Spleen (tissue), 11 donors: ENCODE data around the gene P4HB. TPM values are rescaled to one million over a fixed set of nuclear protein-coding genes. Genes with fewer than 3 reads are reported as not detected.

Experiments used
- DNase-seq: peaks from one replicate; pipeline ENCODE4 v3.0.0-alpha.2; 2020
- H3K27ac ChIP-seq, 8 donors: fragments of 200-600 bp; sonication (generic) in 7 of 8; 1 replicate in 4 of 8; 2 replicates in 4 of 8; pipeline versions ENCODE4 v1.5.0 to v1.8.0; 2016 to 2021; ENCODE audit warnings: inconsistent platforms in 4 of 8, mild to moderate bottlenecking in 4 of 8, moderate library complexity in 1 of 8
- H3K27me3 ChIP-seq, 7 donors: fragments of 200-600 bp; sonication (generic) in 6 of 7; replicated peaks in 1 of 7; 1 replicate in 4 of 7; 2 replicates in 3 of 7; pipeline versions ENCODE4 v1.5.0 to v1.8.0; 2016 to 2021; ENCODE audit warnings: inconsistent platforms in 3 of 7, mild to moderate bottlenecking in 1 of 7
- H3K36me3 ChIP-seq, 6 donors: fragments of 200-600 bp; sonication (generic) in 5 of 6; 1 replicate in 4 of 6; 2 replicates in 2 of 6; pipeline versions ENCODE4 v1.5.0 to v1.8.0; 2016 to 2021; ENCODE audit warnings: inconsistent platforms in 2 of 6
- H3K4me1 ChIP-seq, 6 donors: fragments of 200-600 bp; sonication (generic) in 5 of 6; 1 replicate in 3 of 6; 2 replicates in 3 of 6; pipeline versions ENCODE4 v1.5.0 to v1.8.0; 2016 to 2021; ENCODE audit warnings: inconsistent platforms in 3 of 6
- H3K4me3 ChIP-seq, 8 donors: fragments of 200-600 bp; sonication (generic) in 7 of 8; 1 replicate in 4 of 8; 2 replicates in 4 of 8; pipeline versions ENCODE4 v1.5.0 to v1.8.0; 2016 to 2021; ENCODE audit warnings: inconsistent platforms in 4 of 8, mild to moderate bottlenecking in 4 of 8, moderate library complexity in 2 of 8
- H3K9me3 ChIP-seq, 8 donors: fragments of 200-600 bp; sonication (generic) in 7 of 8; 1 replicate in 4 of 8; 2 replicates in 4 of 8; pipeline versions ENCODE4 v1.5.0 to v1.8.0; 2016 to 2021; ENCODE audit warnings: inconsistent platforms in 4 of 8
- POLR2A ChIP-seq, 3 donors: fragments of 450-650 bp; IDR thresholded peaks; one replicate each; pipeline ENCODE4 v1.5.1; 2017; ENCODE audit warnings: antibody characterized with exemption in 3 of 3, mild to moderate bottlenecking in 1 of 3
- POLR2AphosphoS5 ChIP-seq, 3 donors: sonication (generic); formaldehyde crosslinking; IDR thresholded peaks; one replicate each; pipeline ENCODE4 v1.5.1; 2017; ENCODE audit warnings: antibody characterized with exemption in 3 of 3
- WGBS, 5 donors: extraction: QIAGEN DNeasy Blood & Tissue Kit in 3 of 5; methylation state at CpG; one replicate each; pipeline versions ENCODE4 v1.1.5 to v1.1.7; 2013 to 2018; 5-methylcytosine and 5-hydroxymethylcytosine counted together
- intact Hi-C: fragments of 100-400 bp; cut with DNase I; formaldehyde crosslinking; loops from one replicate; pipeline ENCODE4 v1.15.0; 2023; ENCODE audit warnings: low total_unique reads
- polyA plus RNA-seq, 3 donors: library from polyadenylated mRNA; stranded (reverse); fragments of 200-250 nt; gene quantifications; one replicate each; pipeline ENCODE4 v1.2.1, GENCODE V29; 2013
- total RNA-seq, 7 donors: library from RNA; depleted of rRNA in 3 of 7; stranded (reverse); fragments of >200 nt in 3 of 7; fragmentation: NEBNext Ultra II Directional in 4 of 7; extraction: Animal tissue kit (Norgen Biotek cat#: 25700) in 4 of 7; gene quantifications; one replicate each; pipeline versions ENCODE4 v1.1.0 to v1.2.1, GENCODE V29; 2016 to 2021
- TF ChIP-seq, protein P1 (sequence below), 11 experiments: fragments of 200-600 bp in 7 of 11; fragments of 450-650 bp in 4 of 11; sonication (generic) in 4 of 11; IDR thresholded peaks in 8 of 11; conservative IDR thresholded peaks in 3 of 11; 1 replicate in 7 of 11; 2 replicates in 4 of 11; pipeline versions ENCODE4 v1.4.0 to v1.8.0; 2016 to 2021; ENCODE audit warnings: antibody characterized with exemption in 11 of 11, inconsistent platforms in 4 of 11, mild to moderate bottlenecking in 1 of 11
- donor health status: healthy with polysubstance abuse.
- donor health status: DM: no; HTN: no; CAD: no; lungs with moderate emphysema.
- donor health status: DM: no; HTN: no; CAD: no.
- donor health status: Bipolar disorder and iron deficiency.
- donor health status: healthy.
- donor health status: DM: no; HTN: no; CAD: no.
- donor health status: DM: yes; HTN: yes; CAD: no.

Gene P4HB
- total and polyA plus RNA-seq, 10 donors = 161 to 1,208 (median 646) TPM

GRCh38 chr17:81866440-81867169 is 6.3 kb upstream of the P4HB start:
- H3K4me1 ChIP-seq = peaks cover 39 to 91% (median 75%) of the 10 kb centered on the region in 6 donors
- no peak overlapping the region for H3K4me3 ChIP-seq
- peaks cover 0 to 63% (median 24%) of the 10 kb centered on the region in 6 donors for H3K36me3 ChIP-seq
- DNase-seq = no peak
- H3K9me3 ChIP-seq = no peaks in the 10 kb centered on the region
- intact Hi-C loops = no loop called here
- 62 to 76% (median 65%) methylated on average over 8 to 18 of the region's 18 CpGs for WGBS, 5 donors
- H3K27me3 ChIP-seq = no peaks in the 10 kb centered on the region
- H3K27ac ChIP-seq = peak overlapping the region; percentile 3 to 100 (median 73)
- TF ChIP-seq POLR2AphosphoS5 (IDR thresholded peaks at IDR 0.05) = peak in 2 of 3 donors; percentile 4 to 50
- TF ChIP-seq POLR2A (IDR thresholded peaks at IDR 0.05) = no peak
- TF ChIP-seq, protein P1, sequence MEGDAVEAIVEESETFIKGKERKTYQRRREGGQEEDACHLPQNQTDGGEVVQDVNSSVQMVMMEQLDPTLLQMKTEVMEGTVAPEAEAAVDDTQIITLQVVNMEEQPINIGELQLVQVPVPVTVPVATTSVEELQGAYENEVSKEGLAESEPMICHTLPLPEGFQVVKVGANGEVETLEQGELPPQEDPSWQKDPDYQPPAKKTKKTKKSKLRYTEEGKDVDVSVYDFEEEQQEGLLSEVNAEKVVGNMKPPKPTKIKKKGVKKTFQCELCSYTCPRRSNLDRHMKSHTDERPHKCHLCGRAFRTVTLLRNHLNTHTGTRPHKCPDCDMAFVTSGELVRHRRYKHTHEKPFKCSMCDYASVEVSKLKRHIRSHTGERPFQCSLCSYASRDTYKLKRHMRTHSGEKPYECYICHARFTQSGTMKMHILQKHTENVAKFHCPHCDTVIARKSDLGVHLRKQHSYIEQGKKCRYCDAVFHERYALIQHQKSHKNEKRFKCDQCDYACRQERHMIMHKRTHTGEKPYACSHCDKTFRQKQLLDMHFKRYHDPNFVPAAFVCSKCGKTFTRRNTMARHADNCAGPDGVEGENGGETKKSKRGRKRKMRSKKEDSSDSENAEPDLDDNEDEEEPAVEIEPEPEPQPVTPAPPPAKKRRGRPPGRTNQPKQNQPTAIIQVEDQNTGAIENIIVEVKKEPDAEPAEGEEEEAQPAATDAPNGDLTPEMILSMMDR (IDR thresholded peaks at IDR 0.05 in 8 of 11, conservative IDR thresholded peaks at IDR 0.05 in 3 of 11) = no peak

GRCh38 chr17:81865733-81866439 is 5.6 kb upstream of the P4HB start:
- Histone ChIP-seq H3K9me3 (no peaks in the 10 kb centered on the region), H3K36me3 (peaks cover 0 to 63% (median 24%) of the 10 kb centered on the region in 6 donors), H3K4me1 (peaks cover 42 to 95% (median 78%) of the 10 kb centered on the region in 6 donors), H3K4me3 (no peak overlapping the region), H3K27me3 (no peaks in the 10 kb centered on the region), H3K27ac (peak overlapping the region in 1 of 8 donors; percentile 98)
- no peak for DNase-seq
- peak; percentile 45 to 85 (median 57) for TF ChIP-seq POLR2AphosphoS5 (IDR thresholded peaks at IDR 0.05)
- TF ChIP-seq, protein P1 (IDR thresholded peaks at IDR 0.05 in 8 of 11, conservative IDR thresholded peaks at IDR 0.05 in 3 of 11) = no peak
- 66 to 86% (median 79%) methylated on average over 15 to 18 of the region's 18 CpGs for WGBS, 5 donors
- intact Hi-C loops = no loop called here

GRCh38 chr17:81865358-81865732 is 5.0 kb upstream of the P4HB start:
- TF ChIP-seq, protein P1 (IDR thresholded peaks at IDR 0.05 in 8 of 11, conservative IDR thresholded peaks at IDR 0.05 in 3 of 11) = no peak
- no peak for TF ChIP-seq POLR2AphosphoS5 (IDR thresholded peaks at IDR 0.05)
- no peak for TF ChIP-seq POLR2A (IDR thresholded peaks at IDR 0.05)
- no peak overlapping the region for H3K4me3 ChIP-seq
- H3K4me1 ChIP-seq = peaks cover 42 to 93% (median 76%) of the 10 kb centered on the region in 6 donors
- intact Hi-C loops = no loop called here
- no peaks in the 10 kb centered on the region for H3K27me3 ChIP-seq
- WGBS, 5 donors = 94 to 97% (median 96%) methylated on average over 7 to 8 of the region's 8 CpGs
- H3K27ac ChIP-seq = no peak overlapping the region
- no peaks in the 10 kb centered on the region for H3K9me3 ChIP-seq
- no peak for DNase-seq
- peaks cover 0 to 63% (median 24%) of the 10 kb centered on the region in 6 donors for H3K36me3 ChIP-seq
